Measurements from ENCODE around the gene FERMT2.

DNA sequence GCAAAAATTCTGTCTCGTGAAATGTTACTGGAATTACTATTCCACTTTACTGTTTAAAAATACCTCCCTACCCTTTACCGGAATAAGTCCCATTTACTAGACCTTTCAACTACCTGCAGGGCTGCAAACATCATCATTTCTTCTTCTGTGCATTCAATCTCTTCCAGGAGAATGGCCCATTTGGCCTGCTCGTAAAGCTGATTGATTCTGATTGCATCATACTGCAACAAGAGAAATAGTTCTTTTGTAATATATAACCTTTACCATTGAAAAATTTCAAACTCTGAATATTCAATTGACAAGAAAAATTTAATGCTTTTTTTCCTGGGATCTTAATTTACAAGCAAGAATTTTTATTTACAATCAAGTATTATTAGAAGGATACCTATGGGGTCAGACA, 72.4 kb downstream of the FERMT2 start:
- TF ChIP-seq, protein P1, sequence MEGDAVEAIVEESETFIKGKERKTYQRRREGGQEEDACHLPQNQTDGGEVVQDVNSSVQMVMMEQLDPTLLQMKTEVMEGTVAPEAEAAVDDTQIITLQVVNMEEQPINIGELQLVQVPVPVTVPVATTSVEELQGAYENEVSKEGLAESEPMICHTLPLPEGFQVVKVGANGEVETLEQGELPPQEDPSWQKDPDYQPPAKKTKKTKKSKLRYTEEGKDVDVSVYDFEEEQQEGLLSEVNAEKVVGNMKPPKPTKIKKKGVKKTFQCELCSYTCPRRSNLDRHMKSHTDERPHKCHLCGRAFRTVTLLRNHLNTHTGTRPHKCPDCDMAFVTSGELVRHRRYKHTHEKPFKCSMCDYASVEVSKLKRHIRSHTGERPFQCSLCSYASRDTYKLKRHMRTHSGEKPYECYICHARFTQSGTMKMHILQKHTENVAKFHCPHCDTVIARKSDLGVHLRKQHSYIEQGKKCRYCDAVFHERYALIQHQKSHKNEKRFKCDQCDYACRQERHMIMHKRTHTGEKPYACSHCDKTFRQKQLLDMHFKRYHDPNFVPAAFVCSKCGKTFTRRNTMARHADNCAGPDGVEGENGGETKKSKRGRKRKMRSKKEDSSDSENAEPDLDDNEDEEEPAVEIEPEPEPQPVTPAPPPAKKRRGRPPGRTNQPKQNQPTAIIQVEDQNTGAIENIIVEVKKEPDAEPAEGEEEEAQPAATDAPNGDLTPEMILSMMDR (IDR thresholded peaks at IDR 0.05; ENCODE audit: low read depth, low read length, missing input control), result no peak
- TF ChIP-seq, protein P2, sequence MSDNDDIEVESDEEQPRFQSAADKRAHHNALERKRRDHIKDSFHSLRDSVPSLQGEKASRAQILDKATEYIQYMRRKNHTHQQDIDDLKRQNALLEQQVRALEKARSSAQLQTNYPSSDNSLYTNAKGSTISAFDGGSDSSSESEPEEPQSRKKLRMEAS (IDR thresholded peaks at IDR 0.05), result no peak
- TF ChIP-seq FOXA1 (IDR thresholded peaks at IDR 0.05) (no peak), RAD21 (IDR thresholded peaks at IDR 0.05) (no peak), TAF1 (conservative IDR thresholded peaks at IDR 0.05) (no peak), SP1 (IDR thresholded peaks at IDR 0.05) (no peak), RXRA (IDR thresholded peaks at IDR 0.05) (no peak), YY1 (IDR thresholded peaks at IDR 0.05) (no peak), FOXA2 (IDR thresholded peaks at IDR 0.05) (no peak), HNF4G (IDR thresholded peaks at IDR 0.05) (no peak), EGR1 (IDR thresholded peaks at IDR 0.05; ENCODE audit: low read depth in 2 of 2) (no peak)
- TF ChIP-seq, protein P3, sequence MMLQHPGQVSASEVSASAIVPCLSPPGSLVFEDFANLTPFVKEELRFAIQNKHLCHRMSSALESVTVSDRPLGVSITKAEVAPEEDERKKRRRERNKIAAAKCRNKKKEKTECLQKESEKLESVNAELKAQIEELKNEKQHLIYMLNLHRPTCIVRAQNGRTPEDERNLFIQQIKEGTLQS (IDR thresholded peaks at IDR 0.05), result no peak
